HuH-7.5 (cell line): ENCODE measurements around the gene TJAP1.

Experiments used
- DNase-seq: peaks from one replicate; pipeline ENCODE4 v3.0.0; 2011; ENCODE audit warnings: low spot score

TJAP1 gene

GRCh38 chr6:43477235-43478007 lies at the start of gene TJAP1:
Gene TJAP1 (plus strand): TSS chr6:43477570. CDS start chr6:43499002, 21,432 bp downstream.
- peak; percentile 70 for DNase-seq

- DNase-seq = no peak
These were observed 49.2 kb upstream of the TJAP1 start for GRCh38 chr6:43428112-43428570.

- DNase-seq = no peak
These were observed 48.5 kb upstream of the TJAP1 start for GRCh38 chr6:43428874-43429273.

GRCh38 chr6:43432009-43432945 lies 45.1 kb upstream of the TJAP1 start:
- DNase-seq = no peak

GRCh38 chr6:43433148-43433547 lies 44.2 kb upstream of the TJAP1 start:
- DNase-seq = no peak

GRCh38 chr6:43434001-43434840 lies 43.1 kb upstream of the TJAP1 start:
- DNase-seq = no peak

GRCh38 chr6:43434943-43435342 lies 42.4 kb upstream of the TJAP1 start:
- DNase-seq = no peak

GRCh38 chr6:43435682-43436437 lies 41.5 kb upstream of the TJAP1 start:
- no peak for DNase-seq

GRCh38 chr6:43436577-43437282 lies 40.6 kb upstream of the TJAP1 start:
- peak; percentile 79 for DNase-seq

- no peak for DNase-seq
These were observed 39.7 kb upstream of the TJAP1 start for GRCh38 chr6:43437700-43438099.

- DNase-seq = no peak
These were observed 34.4 kb upstream of the TJAP1 start for GRCh38 chr6:43442935-43443334.

GRCh38 chr6:43444036-43444435 lies 33.3 kb upstream of the TJAP1 start:
- DNase-seq = no peak

GRCh38 chr6:43444582-43444981 lies 32.8 kb upstream of the TJAP1 start:
- no peak for DNase-seq

- DNase-seq = no peak
These were observed 31.8 kb upstream of the TJAP1 start for GRCh38 chr6:43445576-43445975.

- no peak for DNase-seq
These were observed 29.8 kb upstream of the TJAP1 start for GRCh38 chr6:43447604-43448003.

- DNase-seq = no peak
These were observed 28.5 kb upstream of the TJAP1 start for GRCh38 chr6:43448916-43449315.

- DNase-seq = no peak
These were observed 26.7 kb upstream of the TJAP1 start for GRCh38 chr6:43450699-43451131.

GRCh38 chr6:43451348-43451747 lies 26.0 kb upstream of the TJAP1 start:
- no peak for DNase-seq

- DNase-seq = no peak
These were observed 25.4 kb upstream of the TJAP1 start for GRCh38 chr6:43451939-43452338.

GRCh38 chr6:43452896-43453295 lies 24.5 kb upstream of the TJAP1 start:
- DNase-seq = no peak

- DNase-seq = no peak
These were observed 23.5 kb upstream of the TJAP1 start for GRCh38 chr6:43453831-43454230.
